GM12864 (cell line): Measurements from ENCODE around the gene THEMIS.

Experiments used
- DNase-seq: peaks from one replicate; pipeline ENCODE4 v3.0.0-alpha.2; 2011; ENCODE audit warnings: low read depth
- H3K4me3 ChIP-seq: 2 replicates; pipeline ENCODE4 v1.5.1; 2011; ENCODE audit warnings: mild to moderate bottlenecking, low read depth, low read length, control low read depth
- CTCF ChIP-seq: IDR thresholded peaks from 2 replicates; pipeline ENCODE4 v1.5.1; 2011; ENCODE audit warnings: low read depth, mild to moderate bottlenecking, moderate library complexity, low read length, control low read depth, inconsistent platforms; ENCODE audit errors: missing control alignments

Gene THEMIS

DNA sequence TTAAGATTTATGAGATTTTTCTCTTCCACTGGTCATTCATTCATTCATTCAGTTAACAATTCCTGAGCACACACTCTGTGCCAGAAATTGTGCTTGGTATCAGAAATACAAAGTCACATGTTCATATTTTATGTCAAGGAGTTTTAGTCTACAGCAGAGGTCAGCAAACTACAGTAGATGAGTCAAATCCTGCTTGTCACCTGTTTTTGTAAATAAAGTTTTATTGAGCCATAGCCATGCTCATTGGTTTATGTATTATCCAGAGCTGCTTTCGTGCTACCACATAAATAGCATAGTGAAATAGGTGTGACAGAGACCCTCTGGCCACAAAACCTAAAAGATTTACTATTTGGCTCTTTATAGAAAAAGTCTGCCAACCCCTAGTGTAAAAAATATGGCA is 46.8 kb downstream of the THEMIS start:
- TF ChIP-seq CTCF: no peak
- no peak for DNase-seq
- no peak overlapping the region for H3K4me3 ChIP-seq

- H3K4me3 ChIP-seq: no peak overlapping the region
- TF ChIP-seq CTCF: no peak
- DNase-seq: no peak
Observed at GRCh38 chr6:127851197-127851596, 49.7 kb downstream of the THEMIS start.

DNA sequence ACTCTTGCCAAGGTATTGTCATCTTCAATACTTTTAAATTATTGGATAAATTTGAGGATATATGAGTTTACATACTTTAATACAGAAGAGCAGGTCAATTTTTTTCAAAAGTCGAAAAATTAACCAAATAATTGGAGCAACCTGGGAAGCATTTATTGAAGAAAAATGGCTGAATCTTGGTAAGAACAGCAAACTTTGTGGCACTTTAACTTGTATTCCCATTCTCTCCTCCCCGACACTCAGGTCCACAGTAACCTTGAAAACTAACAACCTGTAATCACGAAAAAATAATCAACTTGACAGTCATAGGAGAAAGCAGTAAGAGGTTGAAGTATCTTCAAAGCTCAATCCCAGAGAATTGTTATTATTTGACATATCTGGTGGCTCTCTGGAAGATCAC is 55.6 kb downstream of the THEMIS start:
- H3K4me3 ChIP-seq: no peak overlapping the region
- no peak for TF ChIP-seq CTCF
- DNase-seq: no peak

DNA sequence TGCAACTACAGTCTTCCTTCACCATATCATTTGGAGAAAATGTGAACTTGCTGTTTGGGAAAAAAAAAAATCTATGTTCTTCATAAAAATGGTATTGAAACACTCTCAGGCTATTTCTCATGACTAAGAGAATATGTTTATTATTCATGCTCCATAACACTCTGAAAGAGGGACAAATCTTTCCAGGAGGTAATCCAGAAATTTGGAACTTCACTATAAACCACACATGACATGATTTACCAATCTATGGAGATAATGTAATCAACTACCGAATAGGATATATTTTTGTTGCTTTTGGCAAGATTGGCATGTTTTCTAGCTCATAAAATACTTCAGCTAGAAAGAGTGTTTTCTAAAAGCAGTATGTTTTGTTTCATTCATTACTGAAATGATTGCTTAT is 56.3 kb downstream of the THEMIS start:
- no peak for DNase-seq
- H3K4me3 ChIP-seq: no peak overlapping the region
- no peak for TF ChIP-seq CTCF

- no peak for TF ChIP-seq CTCF
- no peak for DNase-seq
- no peak overlapping the region for H3K4me3 ChIP-seq
Observed at GRCh38 chr6:127843582-127843981, 57.3 kb downstream of the THEMIS start.

GRCh38 chr6:127842562-127842961 is 58.3 kb downstream of the THEMIS start:
- H3K4me3 ChIP-seq: no peak overlapping the region
- TF ChIP-seq CTCF: no peak
- DNase-seq: no peak

GRCh38 chr6:127841811-127842210 is 59.0 kb downstream of the THEMIS start:
- no peak for DNase-seq
- no peak overlapping the region for H3K4me3 ChIP-seq
- TF ChIP-seq CTCF: no peak
